Measurements from ENCODE around the gene CYP2W1. TPM values are rescaled to one million over a fixed set of nuclear protein-coding genes. Genes with fewer than 3 reads are reported as not detected.

The CYP2W1 gene
- total RNA-seq, 1 donor from 2014 or later, result not detected

DNA sequence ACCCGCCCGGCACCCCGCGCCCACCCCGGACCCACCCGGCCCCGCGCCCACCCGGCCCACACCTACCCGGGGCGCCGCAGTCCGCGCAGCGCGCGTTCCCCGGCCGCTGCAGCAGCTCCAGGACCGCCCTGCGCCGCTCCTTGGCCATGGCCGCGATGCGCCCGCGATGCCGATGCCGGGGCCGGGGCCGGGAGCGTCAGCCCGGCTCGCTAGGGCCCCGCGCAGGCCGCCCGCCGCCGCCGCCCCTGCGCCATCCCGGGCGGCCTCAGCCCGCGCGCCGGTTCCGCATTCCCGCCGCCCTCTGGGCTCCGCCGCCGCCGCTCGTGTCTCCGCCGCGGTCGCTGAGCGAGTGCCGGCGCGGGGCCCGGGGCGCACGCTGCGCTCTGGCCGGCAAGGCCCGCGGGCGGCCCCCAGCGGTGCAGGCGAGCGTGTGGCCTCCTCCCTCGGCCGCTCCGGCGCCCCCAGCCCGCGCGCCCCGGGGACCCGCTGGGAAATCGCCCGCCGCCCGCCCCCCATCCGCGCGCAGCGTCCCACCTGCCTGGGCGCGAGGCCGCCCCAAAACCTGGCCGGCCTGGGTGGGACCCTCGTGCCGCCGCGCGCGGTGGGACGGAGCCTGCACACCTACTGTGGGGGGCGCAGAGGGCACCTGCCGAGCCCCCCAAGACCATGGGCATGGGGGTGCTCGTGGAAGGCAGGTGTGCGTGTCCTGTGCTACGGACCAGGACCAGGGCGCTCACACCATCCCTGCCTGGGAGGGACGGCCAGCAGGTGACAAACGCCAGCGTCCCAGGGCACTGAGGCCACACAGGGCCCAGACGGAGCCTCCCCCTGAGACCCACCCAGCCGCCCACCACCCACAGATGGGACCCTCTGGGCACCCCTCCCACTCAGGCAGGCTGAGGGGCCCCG lies 28.4 kb upstream of the CYP2W1 start, which contains the start of gene ADAP1:
TSS of gene ADAP1 (minus strand) at position 351 of the 909 bp plus-strand sequence. CDS start at position 148, 203 bp downstream.
- DNase-seq, result peak; percentile 76
- peaks cover 26% of the 10 kb centered on the region for H3K27me3 ChIP-seq (ENCODE audit: low read depth)
- TF ChIP-seq, protein P1, sequence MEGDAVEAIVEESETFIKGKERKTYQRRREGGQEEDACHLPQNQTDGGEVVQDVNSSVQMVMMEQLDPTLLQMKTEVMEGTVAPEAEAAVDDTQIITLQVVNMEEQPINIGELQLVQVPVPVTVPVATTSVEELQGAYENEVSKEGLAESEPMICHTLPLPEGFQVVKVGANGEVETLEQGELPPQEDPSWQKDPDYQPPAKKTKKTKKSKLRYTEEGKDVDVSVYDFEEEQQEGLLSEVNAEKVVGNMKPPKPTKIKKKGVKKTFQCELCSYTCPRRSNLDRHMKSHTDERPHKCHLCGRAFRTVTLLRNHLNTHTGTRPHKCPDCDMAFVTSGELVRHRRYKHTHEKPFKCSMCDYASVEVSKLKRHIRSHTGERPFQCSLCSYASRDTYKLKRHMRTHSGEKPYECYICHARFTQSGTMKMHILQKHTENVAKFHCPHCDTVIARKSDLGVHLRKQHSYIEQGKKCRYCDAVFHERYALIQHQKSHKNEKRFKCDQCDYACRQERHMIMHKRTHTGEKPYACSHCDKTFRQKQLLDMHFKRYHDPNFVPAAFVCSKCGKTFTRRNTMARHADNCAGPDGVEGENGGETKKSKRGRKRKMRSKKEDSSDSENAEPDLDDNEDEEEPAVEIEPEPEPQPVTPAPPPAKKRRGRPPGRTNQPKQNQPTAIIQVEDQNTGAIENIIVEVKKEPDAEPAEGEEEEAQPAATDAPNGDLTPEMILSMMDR (IDR thresholded peaks at IDR 0.05), result no peak
- peak within 1 kb of the TSS; percentile 67 for H3K4me3 ChIP-seq
- peaks cover 18% of the 10 kb centered on the region for H3K4me1 ChIP-seq
- ATAC-seq, result peak; percentile 69 to 72
- peak within 1 kb of the TSS; percentile 76 for H3K27ac ChIP-seq
- no peaks in the 10 kb centered on the region for H3K36me3 ChIP-seq
- intact Hi-C loops (cut with DNase I), result no loop called here
- no peaks in the 10 kb centered on the region for H3K9me3 ChIP-seq

DNA sequence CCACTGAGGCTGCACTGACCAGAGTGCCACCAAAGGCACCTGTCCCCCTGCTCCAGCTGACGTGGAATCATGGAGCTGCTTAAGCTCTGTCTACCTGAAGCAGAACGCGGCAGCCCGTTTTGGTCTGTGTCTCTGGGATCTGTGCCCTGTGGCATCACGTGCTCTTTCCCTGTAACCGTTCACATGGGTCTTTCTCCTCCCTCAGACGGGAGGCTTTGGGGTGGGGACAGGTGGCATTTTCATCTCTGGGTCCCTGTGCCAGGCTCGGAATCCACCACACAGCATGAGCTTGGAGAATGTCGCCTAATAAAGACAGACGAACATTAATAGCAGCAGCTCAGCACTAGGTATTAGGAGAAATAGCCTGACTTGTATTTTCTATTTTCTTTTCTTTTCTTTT lies 26.9 kb upstream of the CYP2W1 start:
- TF ChIP-seq, protein P1 (IDR thresholded peaks at IDR 0.05), result no peak
- peaks cover 24% of the 10 kb centered on the region for H3K4me1 ChIP-seq
- intact Hi-C loops (cut with DNase I), result no loop called here
- ATAC-seq (no peak), DNase-seq (peak; percentile 34)
- H3K36me3 ChIP-seq, result no peaks in the 10 kb centered on the region
- peaks cover 26% of the 10 kb centered on the region for H3K27me3 ChIP-seq (ENCODE audit: low read depth)
- no peak overlapping the region for H3K4me3 ChIP-seq
- no peaks in the 10 kb centered on the region for H3K9me3 ChIP-seq
- no peak overlapping the region for H3K27ac ChIP-seq

DNA sequence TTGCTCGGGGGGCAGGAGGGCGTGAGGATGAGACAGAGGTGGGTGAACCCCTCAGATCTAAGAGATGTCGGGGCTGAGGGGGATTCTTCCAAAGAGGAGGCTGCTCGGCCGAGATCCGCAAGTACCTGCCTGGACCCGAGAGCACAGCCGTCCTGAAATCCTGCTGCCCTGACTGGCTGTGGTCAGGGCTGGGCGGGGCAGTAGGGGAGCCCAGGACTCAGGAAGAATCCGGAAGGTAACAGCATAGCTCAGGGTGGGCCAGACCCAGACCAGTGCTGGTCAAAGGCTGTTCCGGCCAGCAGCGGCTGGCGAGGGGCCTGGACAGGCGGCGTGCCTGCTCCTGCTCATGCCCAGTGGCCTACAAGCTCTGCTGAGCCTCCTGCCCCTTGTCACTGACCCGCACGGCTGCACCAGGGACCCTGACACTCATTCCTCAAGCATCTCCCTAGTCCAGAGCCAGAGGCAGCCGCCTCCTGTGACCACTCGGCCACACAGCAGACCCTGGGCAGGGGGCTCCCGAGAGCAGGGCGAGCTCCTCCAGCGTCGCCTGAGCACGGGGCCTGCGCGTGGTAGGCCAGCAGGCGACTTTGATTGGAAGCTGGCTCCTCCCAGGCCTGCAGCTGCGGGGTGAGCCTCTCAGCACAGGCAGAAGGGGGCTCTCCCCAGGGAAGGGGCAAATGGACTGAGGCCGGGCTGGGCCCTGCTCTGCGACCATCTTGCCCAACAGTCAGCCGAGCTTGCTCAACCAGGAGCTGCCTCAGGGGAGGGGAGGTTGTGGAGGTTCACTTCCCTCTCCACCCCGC lies 25.4 kb upstream of the CYP2W1 start:
- Histone ChIP-seq H3K9me3 (no peaks in the 10 kb centered on the region), H3K36me3 (no peaks in the 10 kb centered on the region), H3K27ac (no peak overlapping the region), H3K4me1 (peaks cover 23% of the 10 kb centered on the region), H3K4me3 (no peak overlapping the region), H3K27me3 (ENCODE audit: low read depth) (peaks cover 20% of the 10 kb centered on the region)
- TF ChIP-seq, protein P1 (IDR thresholded peaks at IDR 0.05), result no peak
- DNase-seq (peak; percentile 79), ATAC-seq (peak; percentile 13 to 46)
- intact Hi-C loops (cut with DNase I), result no loop called here

DNA sequence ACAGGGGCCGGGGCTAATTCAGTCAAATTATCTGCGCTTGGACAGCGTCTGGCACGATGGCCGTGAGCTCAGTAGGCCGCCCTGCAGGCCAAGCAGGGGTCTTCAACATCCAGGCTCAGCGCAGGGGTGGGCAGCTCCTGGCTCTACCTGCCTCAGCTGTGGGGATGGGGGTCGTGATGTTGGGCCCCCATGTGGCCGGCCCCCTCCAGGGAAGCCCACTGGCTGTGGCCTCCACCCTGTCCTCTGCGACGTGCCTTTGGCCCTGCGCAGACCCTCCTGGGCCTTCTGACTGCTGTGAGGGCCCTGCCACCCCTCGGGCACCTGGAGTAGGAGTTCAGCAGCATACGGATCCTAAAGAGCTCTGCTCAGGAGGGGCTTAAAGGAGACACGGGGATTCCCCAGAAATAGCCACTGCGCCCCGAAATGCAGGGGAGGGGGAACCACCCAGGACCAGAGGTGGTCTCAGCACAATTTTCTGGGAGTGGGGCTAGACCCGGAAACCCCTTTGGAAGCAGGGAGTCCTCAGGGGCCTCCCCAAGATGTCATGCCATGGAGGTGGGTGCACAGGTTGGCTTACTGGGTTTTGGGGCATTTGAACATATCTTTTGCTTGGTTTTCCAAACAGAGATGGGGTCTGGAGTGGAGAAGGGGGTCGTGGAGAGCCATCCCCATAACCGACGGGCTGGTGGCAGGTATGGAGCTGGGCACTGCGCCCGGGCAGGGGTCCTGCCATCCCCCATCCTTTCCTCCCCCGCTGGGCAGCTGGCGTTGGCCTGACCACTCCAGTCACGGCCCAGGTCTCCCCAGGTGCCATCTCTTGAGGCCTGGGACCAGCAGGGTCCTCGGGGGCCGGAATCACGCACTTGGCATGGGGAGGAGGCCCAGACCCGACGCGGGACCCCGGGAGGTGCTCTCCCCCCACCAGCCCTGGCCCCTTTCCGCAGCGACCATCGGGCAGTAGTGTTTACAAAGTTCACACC lies 24.5 kb upstream of the CYP2W1 start:
- H3K4me1 ChIP-seq, result peaks cover 23% of the 10 kb centered on the region
- H3K27me3 ChIP-seq (ENCODE audit: low read depth), result peaks cover 13% of the 10 kb centered on the region
- no peak overlapping the region for H3K27ac ChIP-seq
- no peaks in the 10 kb centered on the region for H3K9me3 ChIP-seq
- DNase-seq, result peak; percentile 32
- no peak for ATAC-seq
- intact Hi-C loops (cut with DNase I), result no loop called here
- TF ChIP-seq, protein P1 (IDR thresholded peaks at IDR 0.05), result no peak
- H3K36me3 ChIP-seq, result no peaks in the 10 kb centered on the region
- no peak overlapping the region for H3K4me3 ChIP-seq

Data from lower lobe of right lung (tissue), 2 donors.